NB4 (cell line): ENCODE data around the gene RGS11.

ENCODE experiments used
- DNase-seq: peaks from one replicate; pipeline ENCODE4 v3.0.0; 2010; ENCODE audit warnings: low read depth
- H3K4me3 ChIP-seq: one replicate; pipeline ENCODE4 v1.5.1; 2011; ENCODE audit warnings: mild to moderate bottlenecking, low read depth, low read length, moderate library complexity
- MYC ChIP-seq: IDR thresholded peaks from 2 replicates; pipeline ENCODE4 v1.6.1; 2011; ENCODE audit warnings: low read depth, low read length
- POLR2A ChIP-seq: IDR thresholded peaks from 2 replicates; pipeline ENCODE4 v1.6.1; 2011; ENCODE audit warnings: mild to moderate bottlenecking; ENCODE audit not compliant: insufficient read length; ENCODE audit errors: extremely low read depth
- TF ChIP-seq, protein P1 (sequence below): IDR thresholded peaks from 2 replicates; pipeline ENCODE4 v1.6.1; 2011; ENCODE audit warnings: low read depth, low read length
- TF ChIP-seq, protein P2 (sequence below): IDR thresholded peaks from one replicate; pipeline ENCODE4 v1.5.1; 2012; ENCODE audit warnings: low read depth, low read length

The RGS11 gene

DNA sequence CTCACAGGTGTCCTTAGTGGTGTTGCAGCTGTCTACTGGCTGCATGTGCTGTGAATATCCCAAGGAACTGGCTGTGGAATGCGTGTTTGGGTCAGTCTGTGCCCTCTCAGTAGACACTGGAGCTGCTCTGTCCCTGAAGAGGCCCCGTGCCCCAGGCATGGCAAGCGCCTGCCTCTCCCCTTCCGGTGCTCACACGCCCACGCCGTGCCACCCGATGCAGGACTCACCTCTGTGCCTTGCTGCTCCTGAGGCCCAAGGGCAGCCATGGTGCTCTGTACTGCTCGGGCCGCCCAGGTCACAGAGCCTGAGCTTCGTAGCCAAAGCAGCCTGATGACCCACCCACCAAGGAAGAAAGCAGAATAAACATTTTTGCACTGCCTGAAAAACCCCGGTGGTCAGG lies 10.0 kb downstream of the RGS11 start:
- DNase-seq: no peak
- no peak overlapping the region for H3K4me3 ChIP-seq

DNA sequence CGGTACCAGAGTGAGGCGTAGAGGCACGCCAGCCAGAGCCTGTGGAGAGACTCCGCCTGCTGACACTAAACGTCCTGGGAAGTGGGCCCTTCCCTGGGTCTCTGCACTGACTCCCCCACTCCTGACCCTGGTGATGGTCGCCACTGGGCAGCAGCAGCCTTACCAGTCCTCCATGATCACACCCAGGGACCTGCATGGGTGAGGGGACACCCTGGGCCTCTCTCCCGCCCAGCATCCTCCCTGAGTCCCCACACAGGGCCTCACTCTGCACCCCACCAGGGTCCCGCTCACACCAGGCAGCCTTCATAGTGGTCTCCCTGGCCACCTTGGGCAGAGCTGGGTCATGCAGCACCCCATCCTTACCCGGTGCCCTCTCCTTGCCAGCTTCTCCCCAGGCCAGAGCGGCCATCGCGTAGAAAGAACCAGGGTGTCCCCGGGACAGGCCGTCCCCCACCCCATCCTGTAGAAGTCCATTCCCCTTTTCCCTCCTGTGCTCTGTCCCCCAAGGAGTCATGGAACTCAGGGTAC lies 10.7 kb downstream of the RGS11 start:
- H3K4me3 ChIP-seq: no peak overlapping the region
- no peak for DNase-seq
- TF ChIP-seq MYC: no peak
- TF ChIP-seq, protein P1, sequence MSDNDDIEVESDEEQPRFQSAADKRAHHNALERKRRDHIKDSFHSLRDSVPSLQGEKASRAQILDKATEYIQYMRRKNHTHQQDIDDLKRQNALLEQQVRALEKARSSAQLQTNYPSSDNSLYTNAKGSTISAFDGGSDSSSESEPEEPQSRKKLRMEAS: no peak
- TF ChIP-seq, protein P2, sequence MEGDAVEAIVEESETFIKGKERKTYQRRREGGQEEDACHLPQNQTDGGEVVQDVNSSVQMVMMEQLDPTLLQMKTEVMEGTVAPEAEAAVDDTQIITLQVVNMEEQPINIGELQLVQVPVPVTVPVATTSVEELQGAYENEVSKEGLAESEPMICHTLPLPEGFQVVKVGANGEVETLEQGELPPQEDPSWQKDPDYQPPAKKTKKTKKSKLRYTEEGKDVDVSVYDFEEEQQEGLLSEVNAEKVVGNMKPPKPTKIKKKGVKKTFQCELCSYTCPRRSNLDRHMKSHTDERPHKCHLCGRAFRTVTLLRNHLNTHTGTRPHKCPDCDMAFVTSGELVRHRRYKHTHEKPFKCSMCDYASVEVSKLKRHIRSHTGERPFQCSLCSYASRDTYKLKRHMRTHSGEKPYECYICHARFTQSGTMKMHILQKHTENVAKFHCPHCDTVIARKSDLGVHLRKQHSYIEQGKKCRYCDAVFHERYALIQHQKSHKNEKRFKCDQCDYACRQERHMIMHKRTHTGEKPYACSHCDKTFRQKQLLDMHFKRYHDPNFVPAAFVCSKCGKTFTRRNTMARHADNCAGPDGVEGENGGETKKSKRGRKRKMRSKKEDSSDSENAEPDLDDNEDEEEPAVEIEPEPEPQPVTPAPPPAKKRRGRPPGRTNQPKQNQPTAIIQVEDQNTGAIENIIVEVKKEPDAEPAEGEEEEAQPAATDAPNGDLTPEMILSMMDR: no peak
- TF ChIP-seq POLR2A: no peak

More for the DNA sequence above, 10.0 kb downstream of the RGS11 start:
- TF ChIP-seq, protein P2: no peak
- no peak for TF ChIP-seq POLR2A
- TF ChIP-seq, protein P1: no peak
- TF ChIP-seq MYC: no peak

DNA sequence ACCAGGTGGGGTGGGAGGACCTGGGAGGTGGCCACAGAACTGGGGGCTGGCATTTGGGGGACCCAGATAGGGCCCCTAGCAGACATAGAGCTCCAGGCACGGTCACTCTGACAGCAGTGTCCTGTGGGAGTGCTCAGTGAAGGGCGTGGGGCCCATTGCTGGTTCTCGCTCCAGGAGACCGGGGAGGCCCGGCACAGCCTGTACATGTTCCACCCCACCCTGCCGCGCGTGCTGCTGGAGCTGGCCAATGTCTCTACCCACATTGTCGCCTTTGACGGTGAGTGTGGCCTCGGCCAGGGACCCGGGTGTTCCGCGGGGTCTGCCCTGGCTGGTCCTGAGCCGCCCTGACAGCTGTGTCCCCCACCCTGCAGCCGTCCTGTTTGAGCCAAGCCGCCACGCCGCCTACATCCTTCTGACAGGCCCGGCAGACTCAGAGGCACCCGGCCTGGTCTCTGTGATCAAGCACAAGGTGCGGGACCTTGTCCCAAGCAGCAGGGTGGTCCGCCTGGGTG lies 11.2 kb downstream of the RGS11 start:
- no peak overlapping the region for H3K4me3 ChIP-seq
- no peak for DNase-seq
- TF ChIP-seq MYC (no peak), POLR2A (no peak)
- TF ChIP-seq, protein P2: no peak
- TF ChIP-seq, protein P1: no peak

DNA sequence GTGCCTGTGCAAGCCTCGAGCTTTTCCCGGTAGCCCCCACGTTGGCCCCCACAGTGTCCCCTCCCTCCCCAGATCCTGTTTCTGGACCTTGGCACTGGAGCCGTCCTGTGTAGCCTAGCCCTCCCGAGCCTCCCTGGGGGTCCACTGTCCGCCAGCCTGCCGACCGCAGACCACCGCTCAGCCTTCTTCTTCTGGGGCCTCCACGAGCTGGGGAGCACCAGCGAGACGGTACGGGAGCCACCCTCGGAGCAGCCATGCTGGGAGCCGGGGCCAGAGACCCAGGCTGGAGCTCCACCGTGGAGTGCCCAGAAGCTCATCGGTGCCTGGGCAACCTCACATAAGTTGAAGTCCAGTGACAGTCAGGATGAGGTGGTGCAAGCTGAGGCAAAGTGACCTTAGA lies 11.8 kb downstream of the RGS11 start:
- DNase-seq: no peak
- no peak overlapping the region for H3K4me3 ChIP-seq

DNA sequence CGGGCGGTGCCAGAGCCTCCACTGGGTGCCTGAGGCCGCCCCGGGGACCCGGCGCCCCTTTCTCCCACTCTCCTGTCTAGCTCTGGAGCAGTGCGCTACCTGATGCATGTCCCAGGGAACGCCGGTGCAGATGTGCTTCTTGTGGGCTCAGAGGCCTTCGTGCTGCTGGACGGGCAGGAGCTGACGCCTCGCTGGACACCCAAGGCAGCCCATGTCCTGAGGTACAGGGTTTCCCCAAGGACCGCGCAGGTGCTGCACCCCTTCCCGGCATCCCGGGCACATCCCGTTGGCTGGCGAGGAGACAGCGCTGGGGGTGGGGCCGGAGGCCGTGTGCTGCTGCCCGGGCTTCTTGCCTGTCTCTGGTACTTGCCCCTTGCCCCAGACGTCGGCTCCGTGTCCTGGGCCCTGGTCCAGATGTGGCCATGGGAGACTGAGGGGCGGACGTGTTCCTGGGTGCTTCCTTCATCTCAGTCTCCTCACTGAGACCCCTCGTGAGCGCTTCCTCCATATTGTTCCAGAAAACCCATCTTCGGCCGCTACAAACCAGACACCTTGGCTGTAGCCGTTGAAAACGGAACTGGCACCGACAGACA lies 12.5 kb downstream of the RGS11 start:
- no peak overlapping the region for H3K4me3 ChIP-seq
- no peak for DNase-seq
- TF ChIP-seq, protein P1: no peak
- TF ChIP-seq POLR2A (no peak), MYC (no peak)
- TF ChIP-seq, protein P2: no peak

More for the DNA sequence above, 11.8 kb downstream of the RGS11 start:
- TF ChIP-seq, protein P1: no peak
- TF ChIP-seq, protein P2: no peak
